HCT116 (cell line): ENCODE results near the gene BRICD5. TPM values are rescaled to one million over a fixed set of nuclear protein-coding genes. Genes with fewer than 3 reads are reported as not detected.

Source experiments
- ATAC-seq: fragments of 200-7000 bp; cut with Tn5 transposase; 2 replicates; pipeline ENCODE4 v1.9.1; 2020; ENCODE audit warnings: mild to moderate bottlenecking, moderate library complexity
- BruUV-seq: library from RNA; stranded (reverse); fragments of 400-500 nt; replicated peaks from 2 replicates; lab custom pipeline; 2021; lab: Mats Ljungman, UMichigan
- CTCF ChIA-PET: fragments of 300-600 bp; sonication (Branson Sonifier 250); formaldehyde crosslinking; loops from one replicate; lab custom pipeline; 2021; ENCODE audit warnings: antibody characterized with exemption; lab: Charles Lee
- POLR2A ChIA-PET: fragments of 300-600, 350-600 bp; sonication (Branson Sonifier 250); formaldehyde crosslinking; loops from one replicate; lab custom pipeline; 2021; ENCODE audit warnings: antibody characterized with exemption; lab: Charles Lee
- RAD21 ChIA-PET, 2 experiments: fragments of 300-600 bp; sonication (Branson Sonifier 250); formaldehyde crosslinking; loops; one replicate each; lab custom pipeline; 2023; ENCODE audit warnings: low total read pairs in 2 of 2; ENCODE audit not compliant: uncharacterized antibody in 2 of 2, unreplicated experiment in 2 of 2, low non-redundant PET in 1 of 2; lab: Charles Lee
- DNase-seq: peaks from one replicate; pipeline ENCODE4 v3.0.0-alpha.2; 2010; ENCODE audit warnings: low read depth, low spot score
- H2AFZ ChIP-seq: fragments of 200-600 bp; shearing (Covaris generic), sonication (generic); 2 replicates; pipeline ENCODE4 v1.6.1; 2017; ENCODE audit warnings: low read depth, mixed run types, mixed read lengths, antibody characterized with exemption, low read length; ENCODE audit not compliant: poor library complexity, severe bottlenecking
- H3K27ac ChIP-seq: 2 replicates; pipeline ENCODE4 v1.5.1; 2012; ENCODE audit warnings: low read depth, low read length
- H3K27me3 ChIP-seq: fragments of 200-600 bp; sonication (generic); 2 replicates; pipeline ENCODE4 v1.6.1; 2016; ENCODE audit warnings: mixed run types, low read length, mixed read lengths; ENCODE audit not compliant: insufficient read depth
- H3K36me3 ChIP-seq, 2 experiments: fragments of 200-500 bp in 1 of 2; fragments of 200-600 bp in 1 of 2; sonication (Bioruptor generic) in 1 of 2; sonication (generic) in 1 of 2; 2 replicates each; pipeline versions ENCODE4 v1.5.1 to v1.6.1; 2014 to 2016; ENCODE audit warnings: low read length in 2 of 2, inconsistent platforms in 1 of 2, mixed read lengths in 1 of 2, mixed run types in 1 of 2; ENCODE audit not compliant: insufficient read depth in 2 of 2, control insufficient read depth in 1 of 2
- H3K4me1 ChIP-seq, 2 experiments: fragments of 200-600 bp in 1 of 2; sonication (generic) in 1 of 2; 2 replicates each; pipeline versions ENCODE4 v1.5.1 to v1.6.1; 2012 to 2017; ENCODE audit warnings: low read length in 2 of 2, inconsistent platforms in 1 of 2, mild to moderate bottlenecking in 1 of 2, mixed read lengths in 1 of 2, mixed run types in 1 of 2, moderate library complexity in 1 of 2; ENCODE audit not compliant: insufficient read depth in 2 of 2, control insufficient read depth in 1 of 2
- H3K4me2 ChIP-seq: fragments of 200-600 bp; sonication (generic); 2 replicates; pipeline ENCODE4 v1.6.1; 2017; ENCODE audit warnings: mixed run types, low read length, mixed read lengths
- H3K4me3 ChIP-seq, 2 experiments: fragments of 200-600 bp in 1 of 2; sonication (generic) in 1 of 2; replicated peaks in 1 of 2; 2 replicates each; pipeline ENCODE4 v1.5.1; 2011 to 2016; ENCODE audit warnings: low read length in 2 of 2, control low read depth in 1 of 2, low read depth in 1 of 2, mild to moderate bottlenecking in 1 of 2, mixed read lengths in 1 of 2, mixed run types in 1 of 2
- H3K79me2 ChIP-seq: fragments of 200-600 bp; sonication (generic); 2 replicates; pipeline ENCODE4 v1.6.1; 2017; ENCODE audit warnings: mild to moderate bottlenecking, mixed run types, low read length, moderate library complexity, mixed read lengths; ENCODE audit not compliant: insufficient read depth
- H3K9ac ChIP-seq: fragments of 200-600 bp; sonication (generic); 2 replicates; pipeline ENCODE4 v1.6.1; 2016; ENCODE audit warnings: low read length, mixed read lengths
- H3K9me2 ChIP-seq: fragments of 200-600 bp; sonication (generic), shearing (Covaris generic); 2 replicates; pipeline ENCODE4 v1.6.1; 2017; ENCODE audit warnings: mixed run types, mild to moderate bottlenecking, moderate library complexity; ENCODE audit not compliant: insufficient read depth
- H3K9me3 ChIP-seq, 2 experiments: fragments of 200-500 bp in 1 of 2; fragments of 200-600 bp in 1 of 2; sonication (Bioruptor generic) in 1 of 2; sonication (generic) in 1 of 2; 2 replicates each; pipeline ENCODE4 v1.6.1; 2014 to 2017; ENCODE audit warnings: low read length in 2 of 2, mixed read lengths in 2 of 2, inconsistent platforms in 1 of 2, low read depth in 1 of 2, mild to moderate bottlenecking in 1 of 2, mixed run types in 1 of 2, moderate library complexity in 1 of 2; ENCODE audit not compliant: control insufficient read depth in 1 of 2, insufficient read depth in 1 of 2
- H4K20me1 ChIP-seq: fragments of 200-600 bp; sonication (generic), shearing (Covaris generic); 2 replicates; pipeline ENCODE4 v1.6.1; 2017; ENCODE audit warnings: mixed run types, mild to moderate bottlenecking, moderate library complexity; ENCODE audit not compliant: insufficient read depth
- ATF3 ChIP-seq: IDR thresholded peaks from 2 replicates; pipeline ENCODE4 v1.6.1; 2012
- CBX3 ChIP-seq: IDR thresholded peaks from 2 replicates; pipeline ENCODE4 v1.6.1; 2012; ENCODE audit warnings: low read depth
- CEBPB ChIP-seq: IDR thresholded peaks from 2 replicates; pipeline ENCODE4 v1.6.1; 2012; ENCODE audit warnings: low read depth
- CTCF ChIP-seq, 3 experiments: fragments of 200-600 bp in 1 of 3; sonication (generic) in 1 of 3; IDR thresholded peaks in 2 of 3; conservative IDR thresholded peaks in 1 of 3; 2 replicates each; pipeline ENCODE4 v1.5.1; 2012 to 2017; ENCODE audit warnings: low read depth in 2 of 3, low read length in 2 of 3, antibody characterized with exemption in 1 of 3, borderline replicate concordance in 1 of 3, control low read depth in 1 of 3, mild to moderate bottlenecking in 1 of 3, mixed read lengths in 1 of 3, mixed run types in 1 of 3, moderate library complexity in 1 of 3; ENCODE audit not compliant: insufficient read depth in 1 of 3
- EGR1 ChIP-seq: IDR thresholded peaks from 2 replicates; pipeline ENCODE4 v1.6.1; 2012; ENCODE audit warnings: low read depth
- ELF1 ChIP-seq: IDR thresholded peaks from 2 replicates; pipeline ENCODE4 v1.6.1; 2012; ENCODE audit warnings: low read depth, borderline replicate concordance
- EZH2 ChIP-seq: fragments of 200-600 bp; sonication (generic); IDR thresholded peaks from 2 replicates; pipeline ENCODE4 v1.6.1; 2017; ENCODE audit warnings: antibody characterized with exemption, mixed run types
- EZH2phosphoT487 ChIP-seq: fragments of 200-600 bp; IDR thresholded peaks from 2 replicates; pipeline ENCODE4 v1.6.1; 2018; ENCODE audit warnings: antibody characterized with exemption, borderline replicate concordance
- JUND ChIP-seq: IDR thresholded peaks from 2 replicates; pipeline ENCODE4 v1.6.1; 2012
- MAX ChIP-seq: IDR thresholded peaks from 2 replicates; pipeline ENCODE4 v1.6.1; 2012
- POLR2AphosphoS5 ChIP-seq: IDR thresholded peaks from 2 replicates; pipeline ENCODE4 v1.6.1; 2011; ENCODE audit warnings: mild to moderate bottlenecking, low read depth, low read length, moderate library complexity
- RAD21 ChIP-seq: IDR thresholded peaks from 2 replicates; pipeline ENCODE4 v1.6.1; 2012; ENCODE audit warnings: low read depth, mild to moderate bottlenecking
- REST ChIP-seq: IDR thresholded peaks from 2 replicates; pipeline ENCODE4 v1.6.1; 2012; ENCODE audit warnings: low read depth
- SIN3A ChIP-seq: IDR thresholded peaks from 2 replicates; pipeline ENCODE4 v1.6.1; 2012; ENCODE audit warnings: low read depth
- SP1 ChIP-seq: IDR thresholded peaks from 2 replicates; pipeline ENCODE4 v1.6.1; 2012; ENCODE audit warnings: low read depth
- TCF7L2 ChIP-seq: IDR thresholded peaks from 2 replicates; pipeline ENCODE4 v1.7.0; 2011; ENCODE audit warnings: borderline replicate concordance, inconsistent platforms; ENCODE audit not compliant: insufficient read depth, insufficient read length; ENCODE audit errors: extremely low read depth
- ZBTB33 ChIP-seq: IDR thresholded peaks from 2 replicates; pipeline ENCODE4 v1.6.1; 2011; ENCODE audit warnings: mild to moderate bottlenecking, low read length, moderate library complexity; ENCODE audit not compliant: insufficient replicate concordance; ENCODE audit errors: extremely low read depth
- ZFX ChIP-seq: fragments of 450-650 bp; IDR thresholded peaks from 2 replicates; pipeline ENCODE4 v1.6.1; 2017
- ZNF274 ChIP-seq: fragments of 200-500 bp; sonication (Bioruptor generic); IDR thresholded peaks from 2 replicates; pipeline ENCODE4 v1.6.1; 2014; ENCODE audit warnings: mild to moderate bottlenecking, low read depth, low read length, inconsistent platforms
- intact Hi-C: fragments of 100-400 bp; cut with micrococcal nuclease; formaldehyde crosslinking; loops from 2 replicates; pipeline ENCODE4 v1.10.0; 2022
- total RNA-seq: library from RNA; stranded (reverse); gene quantifications from one replicate; pipeline ENCODE4 v1.2.1, GENCODE V29; 2021; ENCODE audit not compliant: unreplicated experiment

BRICD5 gene
- total RNA-seq, 1 experiment from 2014 or later = 9.8 TPM

GRCh38 chr16:2235695-2236336 is 25.2 kb upstream of the BRICD5 start:
- intact Hi-C loops = no loop called here
- H3K9ac ChIP-seq = no peak overlapping the region
- H3K27me3 ChIP-seq = no peaks in the 10 kb centered on the region
- no peaks in the 10 kb centered on the region for H3K9me2 ChIP-seq
- POLR2A ChIA-PET = interaction anchor here (1.2 kb wide), 1 partner anchor 16 kb away, joined by 3 read pairs; the partner anchor contains the start of gene ECI1
- H2AFZ ChIP-seq = no peak overlapping the region
- H3K36me3 ChIP-seq = peaks cover 3% of the 10 kb centered on the region in 2 experiments; a peak in 1 of 4 replicates
- no peaks in the 10 kb centered on the region for H4K20me1 ChIP-seq
- no peak overlapping the region for H3K4me2 ChIP-seq
- H3K4me1 ChIP-seq = peaks cover 0 to 14% of the 10 kb centered on the region in 2 experiments; a peak in 3 of 4 replicates
- CTCF ChIA-PET = no interaction called here
- H3K4me3 ChIP-seq = no peak overlapping the region
- peak; percentile 10; the same call in 1 of the 2 replicates for ATAC-seq
- BruUV-seq = no TSS peak
- no peaks in the 10 kb centered on the region for H3K9me3 ChIP-seq
- H3K79me2 ChIP-seq = no peaks in the 10 kb centered on the region
- RAD21 ChIA-PET = no interaction called here
- no peak for DNase-seq
- TF ChIP-seq REST = no peak
- no peak for TF ChIP-seq ZFX
- no peak for TF ChIP-seq JUND
- TF ChIP-seq RAD21 = no peak
- no peak for TF ChIP-seq CTCF (IDR thresholded peaks at IDR 0.05 in 2 of 3, conservative IDR thresholded peaks at IDR 0.05 in 1 of 3; ENCODE audit: borderline replicate concordance in 1 of 3, insufficient read depth in 1 of 3, low read depth in 2 of 3, low read length in 2 of 3)
- TF ChIP-seq ZNF274 = no peak
- no peak for TF ChIP-seq TCF7L2
- no peak for TF ChIP-seq EZH2phosphoT487
- no peak for TF ChIP-seq POLR2AphosphoS5
- TF ChIP-seq ELF1 = no peak
- no peak for TF ChIP-seq SIN3A
- TF ChIP-seq MAX = no peak
- no peak for TF ChIP-seq ATF3
- no peak for TF ChIP-seq EZH2
- no peak for TF ChIP-seq EGR1
- no peak for TF ChIP-seq SP1
- no peak for TF ChIP-seq CEBPB
- no peak for TF ChIP-seq ZBTB33
- no peak for TF ChIP-seq CBX3
- H3K27ac ChIP-seq = no peak overlapping the region; the same call in 1 of the 2 replicates
